Osteoblast (primary cell): ENCODE data around the gene MYO3A. TPM values are rescaled to one million over a fixed set of nuclear protein-coding genes. Genes with fewer than 3 reads are reported as not detected.

Experiments used
- DNase-seq: peaks from one replicate; pipeline ENCODE4 v3.0.0; 2011; ENCODE audit warnings: low spot score, mixed read lengths; ENCODE audit not compliant: insufficient read length; ENCODE audit errors: missing footprints
- H2AFZ ChIP-seq: 2 replicates; pipeline ENCODE4 v1.6.0; 2011; ENCODE audit warnings: mild to moderate bottlenecking, low read length
- H3K27ac ChIP-seq: 2 replicates; pipeline ENCODE4 v1.5.1; 2011; ENCODE audit warnings: mild to moderate bottlenecking, low read depth, low read length, moderate library complexity
- H3K27me3 ChIP-seq: 2 replicates; pipeline ENCODE4 v1.6.0; 2012; ENCODE audit warnings: mild to moderate bottlenecking, control low read depth, inconsistent platforms, low read length, moderate library complexity; ENCODE audit not compliant: insufficient read depth
- H3K36me3 ChIP-seq: 2 replicates; pipeline ENCODE4 v1.5.1; 2011; ENCODE audit warnings: mild to moderate bottlenecking, low read length, control low read depth, moderate library complexity; ENCODE audit not compliant: insufficient read depth
- H3K4me1 ChIP-seq: 2 replicates; pipeline ENCODE4 v1.5.1; 2011; ENCODE audit warnings: mild to moderate bottlenecking, low read length, control low read depth, moderate library complexity; ENCODE audit not compliant: insufficient read depth
- H3K4me2 ChIP-seq: 2 replicates; pipeline ENCODE4 v1.6.0; 2011; ENCODE audit warnings: mild to moderate bottlenecking, low read length; ENCODE audit not compliant: insufficient read depth
- H3K4me3 ChIP-seq: fragments of 200-600 bp; sonication (generic); 3 replicates; pipeline ENCODE4 v1.5.1; 2012; ENCODE audit warnings: mild to moderate bottlenecking, low read length, inconsistent platforms; ENCODE audit not compliant: insufficient read depth
- H3K79me2 ChIP-seq: 2 replicates; pipeline ENCODE4 v1.6.0; 2012; ENCODE audit warnings: mild to moderate bottlenecking, low read length, control low read depth, inconsistent platforms; ENCODE audit not compliant: insufficient read depth
- H3K9me3 ChIP-seq: 2 replicates; pipeline ENCODE4 v1.5.1; 2011; ENCODE audit warnings: low read depth, low read length, control low read depth
- H4K20me1 ChIP-seq: 2 replicates; pipeline ENCODE4 v1.6.0; 2012; ENCODE audit warnings: mild to moderate bottlenecking, low read length, control low read depth; ENCODE audit not compliant: insufficient read depth
- total RNA-seq: library from RNA; depleted of rRNA; stranded (reverse); fragments of >200 nt; gene quantifications from 2 replicates; pipeline ENCODE4 v1.2.3, GENCODE V29; 2012
- TF ChIP-seq, protein P1 (sequence below): IDR thresholded peaks from 2 replicates; pipeline ENCODE4 v1.5.1; 2011; ENCODE audit warnings: mild to moderate bottlenecking, low read depth, low read length, moderate library complexity; ENCODE audit errors: extremely low read depth

The MYO3A gene
- total RNA-seq, 1 donor: not detected

GRCh38 chr10:25934621-25935139 lies 651 bp downstream of the MYO3A start:
- Histone ChIP-seq H3K27me3 (no peaks in the 10 kb centered on the region), H3K4me2 (no peak overlapping the region), H2AFZ (no peak overlapping the region), H3K9me3 (no peaks in the 10 kb centered on the region), H3K27ac (no peak overlapping the region), H3K4me1 (no peaks in the 10 kb centered on the region), H3K36me3 (no peaks in the 10 kb centered on the region), H3K4me3 (no peak overlapping the region), H4K20me1 (no peaks in the 10 kb centered on the region), H3K79me2 (no peaks in the 10 kb centered on the region)
- TF ChIP-seq, protein P1, sequence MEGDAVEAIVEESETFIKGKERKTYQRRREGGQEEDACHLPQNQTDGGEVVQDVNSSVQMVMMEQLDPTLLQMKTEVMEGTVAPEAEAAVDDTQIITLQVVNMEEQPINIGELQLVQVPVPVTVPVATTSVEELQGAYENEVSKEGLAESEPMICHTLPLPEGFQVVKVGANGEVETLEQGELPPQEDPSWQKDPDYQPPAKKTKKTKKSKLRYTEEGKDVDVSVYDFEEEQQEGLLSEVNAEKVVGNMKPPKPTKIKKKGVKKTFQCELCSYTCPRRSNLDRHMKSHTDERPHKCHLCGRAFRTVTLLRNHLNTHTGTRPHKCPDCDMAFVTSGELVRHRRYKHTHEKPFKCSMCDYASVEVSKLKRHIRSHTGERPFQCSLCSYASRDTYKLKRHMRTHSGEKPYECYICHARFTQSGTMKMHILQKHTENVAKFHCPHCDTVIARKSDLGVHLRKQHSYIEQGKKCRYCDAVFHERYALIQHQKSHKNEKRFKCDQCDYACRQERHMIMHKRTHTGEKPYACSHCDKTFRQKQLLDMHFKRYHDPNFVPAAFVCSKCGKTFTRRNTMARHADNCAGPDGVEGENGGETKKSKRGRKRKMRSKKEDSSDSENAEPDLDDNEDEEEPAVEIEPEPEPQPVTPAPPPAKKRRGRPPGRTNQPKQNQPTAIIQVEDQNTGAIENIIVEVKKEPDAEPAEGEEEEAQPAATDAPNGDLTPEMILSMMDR: no peak
- DNase-seq: peak; percentile 56

DNA sequence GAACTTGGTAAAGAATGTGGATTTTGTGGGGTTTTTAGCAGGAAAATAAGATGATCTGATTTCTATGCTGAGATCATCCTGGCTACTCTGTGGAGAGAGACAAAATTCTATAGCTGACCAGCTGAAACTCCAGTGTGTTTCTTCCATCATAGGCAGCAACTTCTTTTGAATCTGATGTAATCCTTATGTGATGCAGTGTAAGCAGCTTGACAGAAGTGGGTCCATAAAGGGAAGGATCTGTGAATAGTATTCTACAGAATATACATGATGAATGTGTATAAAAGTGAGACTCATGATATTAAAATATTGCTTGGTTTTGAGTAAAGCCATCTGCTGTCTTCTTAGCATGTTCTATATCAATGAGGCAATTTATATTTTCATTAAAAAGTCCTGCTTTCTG lies 4.4 kb downstream of the MYO3A start:
- Histone ChIP-seq H3K4me1 (no peaks in the 10 kb centered on the region), H4K20me1 (no peaks in the 10 kb centered on the region)
- TF ChIP-seq, protein P1: no peak

DNA sequence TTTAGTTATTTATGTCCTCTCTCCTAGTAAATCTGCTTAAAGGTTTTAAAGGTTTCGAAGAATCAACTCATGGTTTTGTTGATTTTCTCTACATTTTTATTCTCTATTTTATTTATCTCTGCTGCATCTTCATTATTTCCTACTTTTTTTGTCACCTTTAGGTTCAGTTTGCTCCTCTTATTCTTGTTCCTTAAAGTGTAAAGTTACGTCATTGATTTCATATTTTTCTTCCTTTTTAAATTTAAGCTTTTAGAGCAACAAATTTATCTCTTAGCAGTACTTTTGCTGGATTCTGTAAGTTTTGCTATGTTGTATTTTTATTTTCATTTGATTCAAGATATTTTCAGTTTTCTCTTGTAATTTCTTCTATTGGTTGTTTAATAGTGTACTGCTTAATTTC lies 10.7 kb downstream of the MYO3A start:
- TF ChIP-seq, protein P1: no peak
- Histone ChIP-seq H3K4me3 (no peak overlapping the region), H3K79me2 (no peaks in the 10 kb centered on the region), H3K27me3 (no peaks in the 10 kb centered on the region), H3K4me2 (no peak overlapping the region), H3K27ac (no peak overlapping the region), H3K9me3 (no peaks in the 10 kb centered on the region), H3K36me3 (no peaks in the 10 kb centered on the region), H4K20me1 (no peaks in the 10 kb centered on the region), H3K4me1 (no peaks in the 10 kb centered on the region), H2AFZ (no peak overlapping the region)
- no peak for DNase-seq

More for the DNA sequence above, 4.4 kb downstream of the MYO3A start:
- no peaks in the 10 kb centered on the region for H3K9me3 ChIP-seq
- DNase-seq: no peak
- no peak overlapping the region for H3K4me2 ChIP-seq
- H3K4me3 ChIP-seq: no peak overlapping the region
- no peaks in the 10 kb centered on the region for H3K36me3 ChIP-seq
- no peaks in the 10 kb centered on the region for H3K79me2 ChIP-seq
- H2AFZ ChIP-seq: no peak overlapping the region
- no peak overlapping the region for H3K27ac ChIP-seq
- H3K27me3 ChIP-seq: no peaks in the 10 kb centered on the region

DNA sequence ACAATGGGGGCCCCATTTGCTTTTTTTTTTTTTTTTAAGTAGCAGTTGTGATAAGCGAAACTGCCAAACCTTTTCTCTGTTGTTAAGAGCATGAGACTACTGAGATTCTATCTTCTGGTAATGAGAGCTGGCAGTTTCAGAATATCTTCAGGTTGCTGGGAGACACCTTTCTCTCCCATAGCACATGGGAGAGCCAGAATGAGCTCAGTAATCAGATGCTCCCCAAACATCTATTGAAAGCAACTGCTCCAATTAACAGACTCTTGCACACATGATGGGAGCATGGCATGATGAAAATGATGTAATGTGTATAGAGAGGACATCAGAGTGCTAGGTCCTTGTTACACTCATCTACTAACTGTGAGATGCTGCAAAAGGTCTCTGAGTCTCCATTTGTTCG lies 18.8 kb downstream of the MYO3A start:
- H2AFZ ChIP-seq: no peak overlapping the region

More for the DNA sequence above, 18.8 kb downstream of the MYO3A start:
- Histone ChIP-seq H3K4me1 (no peaks in the 10 kb centered on the region), H3K36me3 (no peaks in the 10 kb centered on the region), H3K27ac (no peak overlapping the region), H3K79me2 (no peaks in the 10 kb centered on the region), H3K9me3 (no peaks in the 10 kb centered on the region), H3K4me3 (no peak overlapping the region), H4K20me1 (no peaks in the 10 kb centered on the region), H3K4me2 (no peak overlapping the region), H3K27me3 (no peaks in the 10 kb centered on the region)
- no peak for DNase-seq
- TF ChIP-seq, protein P1: no peak
